Parathyroid adenoma (tissue), 2 donors: ENCODE data around the gene B9D1.
A peak's percentile ranks its signal among the peaks of the same experiment; 100 is the strongest.

ENCODE experiments used
- H2AFZ ChIP-seq: fragments of 300-600 bp; sonication (generic); one replicate; pipeline ENCODE4 v1.7.0; 2017; ENCODE audit warnings: antibody characterized with exemption, mild to moderate bottlenecking
- H3K27ac ChIP-seq: fragments of 300-600 bp; sonication (generic); one replicate; pipeline ENCODE4 v1.7.0; 2017
- H3K27me3 ChIP-seq: fragments of 300-600 bp; sonication (generic); one replicate; pipeline ENCODE4 v1.7.0; 2017; ENCODE audit warnings: low read length; ENCODE audit not compliant: control insufficient read depth, insufficient read depth
- H3K36me3 ChIP-seq: fragments of 300-600 bp; sonication (generic); one replicate; pipeline ENCODE4 v1.7.0; 2017; ENCODE audit warnings: low read length; ENCODE audit not compliant: control insufficient read depth, insufficient read depth
- H3K4me1 ChIP-seq: fragments of 300-600 bp; sonication (generic); one replicate; pipeline ENCODE4 v1.7.0; 2017; ENCODE audit warnings: control low read depth
- H3K4me2 ChIP-seq: fragments of 300-600 bp; sonication (generic); one replicate; pipeline ENCODE4 v1.7.0; 2017; ENCODE audit warnings: low read length
- H3K4me3 ChIP-seq: fragments of 300-600 bp; sonication (generic); one replicate; pipeline ENCODE4 v1.7.0; 2017; ENCODE audit warnings: low read depth, low read length
- H3K79me2 ChIP-seq: fragments of 300-600 bp; sonication (generic); one replicate; pipeline ENCODE4 v1.7.0; 2017; ENCODE audit warnings: control low read depth
- H3K9ac ChIP-seq: fragments of 300-600 bp; sonication (generic); one replicate; pipeline ENCODE4 v1.7.0; 2017; ENCODE audit warnings: mild to moderate bottlenecking
- H3K9me3 ChIP-seq: fragments of 300-600 bp; sonication (generic); one replicate; pipeline ENCODE4 v1.7.0; 2017; ENCODE audit warnings: low read length; ENCODE audit not compliant: control insufficient read depth
- CTCF ChIP-seq: fragments of 300-600 bp; sonication (generic); IDR thresholded peaks from one replicate; pipeline ENCODE4 v1.7.0; 2017; ENCODE audit warnings: antibody characterized with exemption, mild to moderate bottlenecking
- donor health status: primary hyperparathyroidism.

The B9D1 gene

GRCh38 chr17:19295473-19296135 lies 66.9 kb downstream of the B9D1 start:
- peak overlapping the region; percentile 34 for H3K27ac ChIP-seq
- no peak for TF ChIP-seq CTCF
- H3K9me3 ChIP-seq, result no peaks in the 10 kb centered on the region
- H3K36me3 ChIP-seq, result no peaks in the 10 kb centered on the region
- H2AFZ ChIP-seq, result no peak overlapping the region
- H3K4me2 ChIP-seq, result no peak overlapping the region
- H3K4me1 ChIP-seq, result peaks cover 58% of the 10 kb centered on the region
- peaks cover 7% of the 10 kb centered on the region for H3K79me2 ChIP-seq
- no peak overlapping the region for H3K9ac ChIP-seq
- H3K4me3 ChIP-seq, result no peak overlapping the region
- H3K27me3 ChIP-seq, result no peaks in the 10 kb centered on the region

- Histone ChIP-seq H2AFZ (no peak overlapping the region), H3K4me3 (no peak overlapping the region), H3K79me2 (peaks cover 9% of the 10 kb centered on the region), H3K4me2 (no peak overlapping the region), H3K4me1 (peaks cover 51% of the 10 kb centered on the region), H3K9ac (no peak overlapping the region), H3K9me3 (no peaks in the 10 kb centered on the region), H3K27ac (peak overlapping the region; percentile 34), H3K36me3 (no peaks in the 10 kb centered on the region), H3K27me3 (no peaks in the 10 kb centered on the region)
- no peak for TF ChIP-seq CTCF
These were observed 68.1 kb downstream of the B9D1 start for GRCh38 chr17:19294443-19294842.
